Measurements from ENCODE around the gene HEBP2. TPM values are rescaled to one million over a fixed set of nuclear protein-coding genes. Genes with fewer than 3 reads are reported as not detected.

HEBP2 gene
- polyA plus RNA-seq, 1 experiment: 14.5 TPM

- no peak for DNase-seq (ENCODE audit: low read depth)
- Histone ChIP-seq H3K36me3 (ENCODE audit: control insufficient read depth, insufficient read depth, low read length) (no peaks in the 10 kb centered on the region), H3K27me3 (ENCODE audit: control insufficient read depth, insufficient read depth, low read length) (no peaks in the 10 kb centered on the region; the same call in 1 of the 2 replicates), H3K4me3 (ENCODE audit: low read depth, low read length) (no peak overlapping the region)
- ChIA-PET CTCF (interaction anchor here (0.7 to 0.9 kb wide), 2 partner anchors 15 to 393 kb away, joined by 3 read pairs; no protein-coding TSS in a partner anchor), POLR2A (no interaction called here)
- no peak for TF ChIP-seq CTCF (IDR thresholded peaks at IDR 0.05; ENCODE audit: insufficient read depth, low read depth, low read length)
Measured at GRCh38 chr6:138397128-138398122, 6.6 kb upstream of the HEBP2 start.

GRCh38 chr6:138400326-138400725 lies 3.7 kb upstream of the HEBP2 start:
- H3K4me3 ChIP-seq (ENCODE audit: low read depth, low read length): no peak overlapping the region
- H3K36me3 ChIP-seq (ENCODE audit: control insufficient read depth, insufficient read depth, low read length): no peaks in the 10 kb centered on the region
- TF ChIP-seq CTCF (IDR thresholded peaks at IDR 0.05; ENCODE audit: insufficient read depth, low read depth, low read length): no peak
- POLR2A ChIA-PET: no interaction called here
- no peaks in the 10 kb centered on the region for H3K27me3 ChIP-seq (ENCODE audit: control insufficient read depth, insufficient read depth, low read length)
- DNase-seq (ENCODE audit: low read depth): no peak
- CTCF ChIA-PET: no interaction called here

- ChIA-PET POLR2A (no interaction called here), CTCF (interaction anchor here (0.9 to 5.1 kb wide), 3 partner anchors 44 to 286 kb away, joined by 3 to 34 read pairs (median 3); no protein-coding TSS in a partner anchor)
- no peaks in the 10 kb centered on the region for H3K27me3 ChIP-seq (ENCODE audit: control insufficient read depth, insufficient read depth, low read length)
- peaks cover 3% of the 10 kb centered on the region; the same call in 1 of the 2 replicates for H3K36me3 ChIP-seq (ENCODE audit: control insufficient read depth, insufficient read depth, low read length)
- DNase-seq (ENCODE audit: low read depth): no peak
- H3K4me3 ChIP-seq (ENCODE audit: low read depth, low read length): no peak overlapping the region
- TF ChIP-seq CTCF (IDR thresholded peaks at IDR 0.05; ENCODE audit: insufficient read depth, low read depth, low read length): no peak
Measured at GRCh38 chr6:138401960-138402837, 1.8 kb upstream of the HEBP2 start.

GRCh38 chr6:138402838-138403187 lies 1.2 kb upstream of the HEBP2 start:
- peaks cover 9% of the 10 kb centered on the region; the same call in 1 of the 2 replicates for H3K36me3 ChIP-seq (ENCODE audit: control insufficient read depth, insufficient read depth, low read length)
- ChIA-PET POLR2A (no interaction called here), CTCF (interaction anchor here (0.6 to 5.1 kb wide), 6 partner anchors 45 to 400 kb away, joined by 3 to 34 read pairs (median 4); no protein-coding TSS in a partner anchor)
- DNase-seq (ENCODE audit: low read depth): no peak
- TF ChIP-seq CTCF (IDR thresholded peaks at IDR 0.05; ENCODE audit: insufficient read depth, low read depth, low read length): no peak
- no peaks in the 10 kb centered on the region for H3K27me3 ChIP-seq (ENCODE audit: control insufficient read depth, insufficient read depth, low read length)
- no peak overlapping the region; the same call in 1 of the 2 replicates for H3K4me3 ChIP-seq (ENCODE audit: low read depth, low read length)

All from BJ (cell line).